Trophoblast cell (in vitro differentiated cells and primary cell): ENCODE results near the gene CCDC27.

Experiments
- DNase-seq, 2 donors: peaks; one replicate each; pipeline ENCODE4 v3.0.0-alpha.2; 2016
- H2AFZ ChIP-seq: 2 replicates; pipeline ENCODE4 v1.6.1; 2013; ENCODE audit warnings: low read length, moderate library complexity, mild to moderate bottlenecking; ENCODE audit not compliant: insufficient read depth, poor library complexity
- H2AK5ac ChIP-seq: 2 replicates; pipeline ENCODE4 v1.6.1; 2013; ENCODE audit warnings: mild to moderate bottlenecking, low read length
- H2BK120ac ChIP-seq: 2 replicates; pipeline ENCODE4 v1.6.1; 2013; ENCODE audit warnings: low read length, mild to moderate bottlenecking, moderate library complexity; ENCODE audit not compliant: insufficient read depth, poor library complexity
- H2BK12ac ChIP-seq: 2 replicates; pipeline ENCODE4 v1.6.1; 2013; ENCODE audit warnings: mild to moderate bottlenecking, low read length, moderate library complexity
- H2BK5ac ChIP-seq: 2 replicates; pipeline ENCODE4 v1.6.1; 2013; ENCODE audit warnings: low read length, low read depth, moderate library complexity, mild to moderate bottlenecking; ENCODE audit not compliant: poor library complexity
- H3K14ac ChIP-seq: 2 replicates; pipeline ENCODE4 v1.6.1; 2013; ENCODE audit warnings: mild to moderate bottlenecking, low read length
- H3K18ac ChIP-seq: 2 replicates; pipeline ENCODE4 v1.6.1; 2013; ENCODE audit warnings: mild to moderate bottlenecking, low read length
- H3K23ac ChIP-seq: 2 replicates; pipeline ENCODE4 v1.6.1; 2013; ENCODE audit warnings: low read length
- H3K27ac ChIP-seq: 2 replicates; pipeline ENCODE4 v1.5.1; 2013; ENCODE audit warnings: low read depth, mild to moderate bottlenecking, inconsistent platforms, low read length, moderate library complexity
- H3K27me3 ChIP-seq: 2 replicates; pipeline ENCODE4 v1.6.1; 2013; ENCODE audit warnings: inconsistent platforms, mild to moderate bottlenecking, low read length, moderate library complexity; ENCODE audit not compliant: insufficient read depth
- H3K36me3 ChIP-seq, 2 experiments: 1 replicate in 1 of 2; 2 replicates in 1 of 2; pipeline ENCODE4 v1.6.1; 2013; ENCODE audit warnings: low read length in 2 of 2, mild to moderate bottlenecking in 2 of 2, moderate library complexity in 1 of 2; ENCODE audit not compliant: insufficient read depth in 2 of 2, control insufficient read depth in 1 of 2
- H3K4ac ChIP-seq: 2 replicates; pipeline ENCODE4 v1.6.1; 2013; ENCODE audit warnings: low read depth, mild to moderate bottlenecking, low read length, moderate library complexity
- H3K4me1 ChIP-seq, 2 experiments: 1 replicate in 1 of 2; 2 replicates in 1 of 2; pipeline ENCODE4 v1.6.1; 2013; ENCODE audit warnings: low read length in 2 of 2, mild to moderate bottlenecking in 2 of 2, moderate library complexity in 1 of 2; ENCODE audit not compliant: insufficient read depth in 2 of 2, control insufficient read depth in 1 of 2
- H3K4me2 ChIP-seq: 2 replicates; pipeline ENCODE4 v1.6.1; 2013; ENCODE audit warnings: inconsistent platforms, mild to moderate bottlenecking, low read length, moderate library complexity
- H3K4me3 ChIP-seq: 2 replicates; pipeline ENCODE4 v1.5.1; 2013; ENCODE audit warnings: mild to moderate bottlenecking, low read depth, low read length, inconsistent platforms
- H3K79me1 ChIP-seq: one replicate; pipeline ENCODE4 v1.6.1; 2013; ENCODE audit warnings: low read length
- H3K79me2 ChIP-seq: 2 replicates; pipeline ENCODE4 v1.6.1; 2013; ENCODE audit warnings: low read length, mild to moderate bottlenecking; ENCODE audit not compliant: control insufficient read depth, insufficient read depth, poor library complexity
- H3K9ac ChIP-seq: 2 replicates; pipeline ENCODE4 v1.6.1; 2013; ENCODE audit warnings: mild to moderate bottlenecking, low read length
- H3K9me3 ChIP-seq: 2 replicates; pipeline ENCODE4 v1.6.1; 2013; ENCODE audit warnings: low read depth, mild to moderate bottlenecking, control low read depth, inconsistent platforms, low read length; ENCODE audit not compliant: insufficient read depth
- H4K12ac ChIP-seq: 2 replicates; pipeline ENCODE4 v1.6.1; 2013; ENCODE audit warnings: low read depth, mild to moderate bottlenecking, low read length, moderate library complexity
- H4K8ac ChIP-seq: 2 replicates; pipeline ENCODE4 v1.6.1; 2013; ENCODE audit warnings: low read depth, mild to moderate bottlenecking, low read length, moderate library complexity
- H4K91ac ChIP-seq: one replicate; pipeline ENCODE4 v1.6.1; 2013; ENCODE audit warnings: low read depth, mild to moderate bottlenecking, low read length, moderate library complexity
- WGBS: extraction: QIAGEN DNeasy Blood & Tissue Kit; methylation state at CpG from one replicate; pipeline ENCODE4 v1.1.7; 2013; ENCODE audit warnings: missing lambda C conversion rate; ENCODE audit not compliant: insufficient read length, insufficient coverage; ENCODE audit errors: extremely low coverage; 5-methylcytosine and 5-hydroxymethylcytosine counted together

Gene CCDC27

DNA sequence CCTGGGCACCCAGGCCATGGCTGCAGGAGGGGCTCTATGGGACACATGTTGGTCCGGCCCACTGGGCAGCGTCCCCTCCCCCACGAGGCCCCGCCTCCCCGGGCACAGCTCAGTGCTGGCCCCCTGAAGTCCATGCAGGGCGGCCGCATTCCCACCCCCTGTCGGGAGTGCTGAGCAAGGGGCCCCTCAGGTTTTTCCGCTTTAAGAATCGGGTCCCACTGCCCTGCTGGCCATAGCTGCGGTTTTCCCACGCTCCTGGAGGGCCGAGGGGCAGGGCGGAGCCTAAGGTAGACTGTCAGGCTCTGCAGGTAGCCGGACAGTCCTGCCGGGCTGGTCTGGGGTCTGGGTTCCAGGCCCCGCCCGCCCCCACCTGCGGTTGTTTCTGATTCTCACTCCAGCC, 43.5 kb upstream of the CCDC27 start:
- Histone ChIP-seq H3K9me3 (peaks cover 2% of the 10 kb centered on the region), H2AK5ac (no peak overlapping the region), H4K12ac (no peak overlapping the region), H3K9ac (no peak overlapping the region), H2BK120ac (peak overlapping the region; percentile 21), H4K8ac (no peak overlapping the region), H3K79me2 (no peaks in the 10 kb centered on the region), H2BK5ac (no peak overlapping the region), H3K4ac (no peak overlapping the region), H3K4me3 (no peak overlapping the region), H3K4me1 (peaks cover 28 to 35% of the 10 kb centered on the region in 2 experiments), H2BK12ac (peak overlapping the region; percentile 33), H3K27me3 (no peaks in the 10 kb centered on the region), H2AFZ (no peak overlapping the region), H3K23ac (no peak overlapping the region), H4K91ac (peak overlapping the region; percentile 25), H3K4me2 (peak overlapping the region; percentile 56), H3K14ac (no peak overlapping the region), H3K27ac (no peak overlapping the region), H3K36me3 (no peaks in the 10 kb centered on the region), H3K18ac (peak overlapping the region; percentile 39), H3K79me1 (peaks cover 7% of the 10 kb centered on the region)
- no CpG with 5 or more reads among the region's 19 CpGs for WGBS
- peak; percentile 78 to 89 for DNase-seq

DNA sequence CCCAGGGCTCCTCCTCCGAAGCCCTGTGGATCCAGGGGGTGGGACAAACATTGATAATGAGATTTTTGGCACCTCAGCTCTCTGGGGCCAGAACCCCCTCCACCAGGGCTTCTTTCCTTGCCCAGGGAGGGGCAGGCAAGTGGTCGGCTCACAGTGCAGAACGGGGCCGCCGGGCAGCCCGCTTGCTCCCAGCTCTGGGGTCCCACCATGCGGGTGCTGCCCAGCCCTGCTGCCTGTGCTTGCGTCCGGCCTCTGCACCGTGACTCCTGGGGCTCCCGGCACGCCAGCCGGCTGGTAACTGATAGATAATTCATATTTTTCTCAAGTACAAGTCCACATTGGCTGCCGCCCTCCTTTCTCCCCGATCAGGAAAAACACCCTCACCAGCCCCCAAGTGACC, 42.0 kb upstream of the CCDC27 start:
- H3K9me3 ChIP-seq: peaks cover 2% of the 10 kb centered on the region
- no peak overlapping the region for H2AFZ ChIP-seq
- H3K18ac ChIP-seq: no peak overlapping the region
- no peak overlapping the region for H2BK5ac ChIP-seq
- peaks cover 7% of the 10 kb centered on the region for H3K79me1 ChIP-seq
- no peak overlapping the region for H4K8ac ChIP-seq
- H3K23ac ChIP-seq: no peak overlapping the region
- peaks cover 28 to 35% of the 10 kb centered on the region in 2 experiments for H3K4me1 ChIP-seq
- no peak overlapping the region for H4K91ac ChIP-seq
- no peak overlapping the region for H3K27ac ChIP-seq
- H2AK5ac ChIP-seq: no peak overlapping the region
- H3K79me2 ChIP-seq: no peaks in the 10 kb centered on the region
- no peak overlapping the region for H3K4me2 ChIP-seq
- no peak overlapping the region for H3K4me3 ChIP-seq
- H4K12ac ChIP-seq: no peak overlapping the region
- no peaks in the 10 kb centered on the region for H3K27me3 ChIP-seq
- H3K4ac ChIP-seq: no peak overlapping the region
- no peak overlapping the region for H2BK120ac ChIP-seq
- no peaks in the 10 kb centered on the region for H3K36me3 ChIP-seq
- H3K14ac ChIP-seq: no peak overlapping the region
- no peak for DNase-seq
- H3K9ac ChIP-seq: no peak overlapping the region
- no CpG with 5 or more reads among the region's 15 CpGs for WGBS
- H2BK12ac ChIP-seq: no peak overlapping the region

DNA sequence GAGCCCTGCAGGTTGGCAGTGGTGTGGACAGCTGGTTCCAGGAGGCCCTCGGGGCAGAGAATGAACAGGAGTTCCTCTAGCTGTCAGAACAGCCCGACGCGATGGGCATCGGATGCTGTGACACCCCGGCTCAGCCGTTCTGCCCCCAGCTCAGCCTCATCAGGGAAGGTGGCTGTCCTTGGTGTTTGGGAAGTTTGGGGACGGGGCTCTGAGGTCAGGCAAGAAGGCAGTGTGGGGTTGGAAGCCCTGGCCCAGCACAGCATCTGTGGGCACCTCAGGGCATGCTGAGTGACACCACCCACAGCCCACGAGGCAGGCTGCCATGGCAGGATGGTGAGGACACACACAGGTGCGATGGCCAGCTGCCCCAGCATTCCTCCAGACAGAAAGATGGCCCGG, 40.9 kb upstream of the CCDC27 start:
- Histone ChIP-seq H3K18ac (no peak overlapping the region), H3K4me3 (no peak overlapping the region), H2AK5ac (no peak overlapping the region), H3K79me2 (no peaks in the 10 kb centered on the region), H3K4me2 (no peak overlapping the region), H3K27ac (no peak overlapping the region), H3K79me1 (peaks cover 7% of the 10 kb centered on the region), H2BK5ac (no peak overlapping the region), H4K8ac (no peak overlapping the region), H2BK12ac (no peak overlapping the region), H4K12ac (no peak overlapping the region), H3K27me3 (no peaks in the 10 kb centered on the region), H3K9me3 (peaks cover 2% of the 10 kb centered on the region), H3K4me1 (peaks cover 28 to 35% of the 10 kb centered on the region in 2 experiments), H3K23ac (no peak overlapping the region), H4K91ac (no peak overlapping the region), H2AFZ (no peak overlapping the region), H3K4ac (no peak overlapping the region), H3K14ac (no peak overlapping the region), H2BK120ac (no peak overlapping the region), H3K36me3 (no peaks in the 10 kb centered on the region), H3K9ac (no peak overlapping the region)
- no peak for DNase-seq
- WGBS: no CpG with 5 or more reads among the region's 11 CpGs

DNA sequence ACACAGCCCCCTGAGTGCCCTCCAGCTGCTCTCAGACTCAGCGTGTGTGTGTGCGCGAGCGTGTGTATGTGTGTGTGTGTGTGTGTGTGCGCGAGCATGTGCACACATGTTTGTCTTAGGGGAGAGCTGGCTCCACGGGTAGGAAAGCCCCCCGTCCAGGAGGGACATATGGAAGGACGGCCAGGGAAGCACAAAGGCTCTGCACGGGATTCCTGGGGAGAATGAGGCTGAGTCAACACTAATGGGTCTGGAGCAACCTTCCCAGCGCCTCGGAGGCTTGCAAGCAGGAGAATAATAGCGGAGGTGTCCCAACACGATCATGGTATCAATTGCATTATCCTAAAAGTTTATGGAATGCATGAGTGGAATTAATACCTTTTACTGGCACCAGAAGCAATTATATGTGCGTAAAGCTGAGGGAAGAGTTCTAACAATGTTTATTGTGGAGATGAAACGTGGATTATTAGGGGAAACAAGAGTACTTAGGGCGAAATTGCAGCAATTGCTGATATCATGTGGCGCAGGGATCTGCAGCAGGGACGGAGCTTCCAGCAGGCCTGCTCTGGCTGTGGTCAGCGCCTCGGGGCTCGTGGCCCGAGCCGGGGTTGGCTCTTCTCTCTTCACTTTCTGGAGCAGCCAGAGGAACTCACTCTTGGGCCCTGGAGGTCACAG, 40.3 kb upstream of the CCDC27 start:
- H3K27ac ChIP-seq: no peak overlapping the region
- peak in 1 of 2 donors; percentile 48 for DNase-seq
- H2BK5ac ChIP-seq: no peak overlapping the region
- no peaks in the 10 kb centered on the region for H3K36me3 ChIP-seq
- H3K79me2 ChIP-seq: no peaks in the 10 kb centered on the region
- no peak overlapping the region for H2BK12ac ChIP-seq
- no peaks in the 10 kb centered on the region for H3K27me3 ChIP-seq
- no peak overlapping the region for H3K23ac ChIP-seq
- H3K4me2 ChIP-seq: no peak overlapping the region
- no peak overlapping the region for H2AFZ ChIP-seq
- no peak overlapping the region for H4K12ac ChIP-seq
- H3K4me3 ChIP-seq: no peak overlapping the region
- H3K9me3 ChIP-seq: peaks cover 2% of the 10 kb centered on the region
- no peak overlapping the region for H4K91ac ChIP-seq
- H4K8ac ChIP-seq: no peak overlapping the region
- H3K14ac ChIP-seq: no peak overlapping the region
- peaks cover 7% of the 10 kb centered on the region for H3K79me1 ChIP-seq
- no peak overlapping the region for H3K18ac ChIP-seq
- no peak overlapping the region for H2BK120ac ChIP-seq
- H3K4ac ChIP-seq: no peak overlapping the region
- peaks cover 27 to 34% of the 10 kb centered on the region in 2 experiments for H3K4me1 ChIP-seq
- H2AK5ac ChIP-seq: no peak overlapping the region
- H3K9ac ChIP-seq: no peak overlapping the region
- WGBS: 100% methylated on average over 1 of the region's 24 CpGs
